ENCODE results near the gene ALG9. TPM values are rescaled to one million over a fixed set of nuclear protein-coding genes. Genes with fewer than 3 reads are reported as not detected.
"Not testable (repeated sequence)": the region's sequence is repeated elsewhere in the genome, so short reads cannot be mapped to it uniquely, and the experiment has no call there.

The ALG9 gene
- total RNA-seq, 1 donor from 2014 or later = 12.4 TPM

GRCh38 chr11:111814106-111814505 lies 57.3 kb downstream of the ALG9 start:
- intact Hi-C loops (cut with DNase I) = no loop called here
- ATAC-seq (ENCODE audit: poor library complexity) = no peak
- no peak for DNase-seq

GRCh38 chr11:111812211-111812610 lies 59.2 kb downstream of the ALG9 start:
- intact Hi-C loops (cut with DNase I) = no loop called here
- ATAC-seq (ENCODE audit: poor library complexity) = no peak
- no peak for DNase-seq

DNA sequence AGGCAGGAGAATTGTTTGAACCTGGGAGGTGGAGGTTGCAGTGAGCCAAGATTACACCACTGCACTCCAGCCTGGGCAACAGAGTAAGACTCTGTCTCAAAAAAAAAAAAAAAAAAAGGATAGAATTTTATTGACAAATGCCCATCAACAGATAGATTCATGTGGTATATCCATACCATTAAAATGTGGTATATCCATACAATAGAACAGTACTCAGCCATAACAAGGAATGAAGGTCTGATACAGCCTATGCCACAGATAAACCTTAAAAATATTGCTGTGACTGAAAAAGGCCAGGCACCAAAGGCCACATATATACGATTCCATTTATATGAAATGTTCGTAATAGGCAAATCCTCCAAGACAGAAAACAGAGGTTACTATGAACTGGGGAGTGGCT lies 59.9 kb downstream of the ALG9 start:
- no peak for ATAC-seq (ENCODE audit: poor library complexity)
- DNase-seq = no peak
- intact Hi-C loops (cut with DNase I) = no loop called here

DNA sequence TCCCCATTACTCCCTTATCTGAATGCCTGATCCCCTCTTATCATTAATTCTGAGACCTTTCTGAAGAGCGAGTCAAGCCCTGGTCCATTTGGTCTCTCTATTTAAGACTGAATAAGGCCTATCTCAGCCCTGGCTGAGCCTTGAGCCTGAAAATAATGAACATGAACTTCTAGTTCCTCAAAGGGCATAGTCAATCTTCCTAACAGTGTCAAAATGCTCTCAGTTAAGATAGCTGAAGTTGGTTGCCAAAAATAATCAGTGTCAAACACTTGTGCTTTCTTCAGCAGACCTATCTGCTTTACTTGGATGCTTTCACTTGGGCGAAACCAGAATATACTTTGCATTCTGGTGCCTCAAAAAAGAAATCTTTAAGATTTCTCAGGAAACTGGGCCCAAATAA lies 62.5 kb downstream of the ALG9 start:
- ATAC-seq (ENCODE audit: poor library complexity) = peak; percentile 83
- intact Hi-C loops (cut with DNase I) = no loop called here
- no peak for DNase-seq

DNA sequence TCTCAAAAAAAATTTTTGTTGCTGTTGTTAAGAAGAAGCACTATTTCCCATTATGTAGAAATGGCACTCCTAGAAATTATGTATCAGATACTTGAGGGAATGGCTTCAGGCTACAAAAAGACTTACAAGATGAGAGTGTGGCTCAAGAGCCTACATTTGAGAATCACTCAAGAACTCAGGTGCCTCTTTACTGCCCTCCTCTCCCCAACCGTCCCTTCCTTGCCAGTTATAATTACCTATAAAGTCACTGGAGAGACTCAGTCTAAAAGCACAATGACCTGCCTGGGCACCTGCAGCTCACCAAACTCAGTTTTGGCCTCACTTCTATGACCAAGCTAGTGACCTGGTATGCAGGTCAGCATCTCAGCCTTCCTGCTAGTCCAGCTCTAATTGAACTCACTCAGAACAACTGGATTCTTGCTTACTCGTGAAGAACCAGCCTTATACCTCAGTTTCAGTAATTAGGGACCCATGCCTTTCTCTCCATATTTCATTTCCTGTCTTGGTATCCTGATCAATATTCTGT lies 63.3 kb downstream of the ALG9 start:
- intact Hi-C loops (cut with DNase I) = no loop called here
- DNase-seq (no peak), ATAC-seq (ENCODE audit: poor library complexity) (no peak)

DNA sequence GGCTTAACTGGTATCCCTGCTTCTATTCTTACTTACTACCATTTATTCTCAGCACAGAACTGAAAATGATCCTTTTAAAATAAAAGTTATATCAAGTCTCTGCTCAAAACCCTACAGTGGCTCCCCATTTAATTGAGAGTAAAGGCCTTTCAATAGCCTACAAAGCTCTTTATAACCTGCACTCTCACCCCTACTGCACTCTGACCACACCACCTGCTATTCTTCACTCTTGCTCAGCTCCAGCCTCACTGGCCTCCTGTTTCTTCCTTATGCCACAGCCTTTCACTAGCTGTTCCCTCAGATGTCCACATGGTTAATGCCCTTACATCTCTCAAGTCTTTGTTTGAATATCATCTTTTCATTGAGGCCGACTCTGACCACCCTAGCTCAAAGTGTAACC lies 64.3 kb downstream of the ALG9 start:
- intact Hi-C loops (cut with DNase I) = no loop called here
- ATAC-seq (ENCODE audit: poor library complexity) (no peak), DNase-seq (no peak)

DNA sequence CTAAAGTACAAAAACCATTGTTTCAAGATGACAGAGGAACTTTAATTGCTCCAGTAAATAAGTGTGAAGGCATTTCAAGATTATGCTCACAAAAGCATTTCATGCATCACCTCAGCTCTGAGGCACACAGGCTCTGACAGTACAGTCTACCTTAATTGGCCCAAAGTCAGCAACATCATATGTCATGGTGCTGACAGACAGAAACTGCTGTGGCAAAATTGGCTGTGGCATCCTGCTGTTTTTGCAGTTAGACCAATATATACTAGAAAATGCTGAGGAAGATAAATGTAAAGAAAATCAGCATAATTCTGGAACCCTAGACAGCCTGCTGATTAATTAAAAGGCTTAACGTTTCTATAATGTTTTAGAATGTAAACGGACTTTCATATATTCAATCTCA lies 70.2 kb downstream of the ALG9 start:
- intact Hi-C loops (cut with DNase I) = no loop called here
- ATAC-seq (ENCODE audit: poor library complexity) (peak; percentile 71), DNase-seq (no peak)

GRCh38 chr11:111798279-111798678 lies 73.1 kb downstream of the ALG9 start:
- intact Hi-C loops (cut with DNase I) = no loop called here
- ATAC-seq (ENCODE audit: poor library complexity) (no peak), DNase-seq (no peak)

DNA sequence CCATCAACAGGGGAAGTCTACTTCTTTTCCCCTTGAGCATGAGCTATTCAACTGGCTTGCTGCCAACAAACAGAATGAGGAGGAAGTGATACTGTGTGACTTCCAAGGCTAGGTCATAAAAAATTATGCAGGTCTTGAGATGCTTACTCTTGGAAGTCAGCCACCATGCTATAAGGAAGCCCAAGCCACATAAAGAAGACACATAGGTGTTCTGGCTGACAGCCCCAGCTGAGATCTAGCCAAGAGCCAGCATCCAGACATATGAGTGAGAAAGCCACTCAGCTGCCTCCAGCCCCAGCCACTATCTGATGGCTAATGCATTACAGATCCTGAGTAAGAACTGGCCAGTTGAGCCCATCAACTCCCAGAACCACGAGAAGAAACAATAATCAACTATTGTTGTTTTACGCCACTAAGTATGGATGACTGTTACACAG lies 74.2 kb downstream of the ALG9 start:
- intact Hi-C loops (cut with DNase I) = no loop called here
- ATAC-seq (ENCODE audit: poor library complexity) (no peak), DNase-seq (no peak)

- intact Hi-C loops (cut with DNase I) = no loop called here
- no peak for DNase-seq
- ATAC-seq (ENCODE audit: poor library complexity) = no peak
Observed at GRCh38 chr11:111796696-111797095, 74.7 kb downstream of the ALG9 start.

DNA sequence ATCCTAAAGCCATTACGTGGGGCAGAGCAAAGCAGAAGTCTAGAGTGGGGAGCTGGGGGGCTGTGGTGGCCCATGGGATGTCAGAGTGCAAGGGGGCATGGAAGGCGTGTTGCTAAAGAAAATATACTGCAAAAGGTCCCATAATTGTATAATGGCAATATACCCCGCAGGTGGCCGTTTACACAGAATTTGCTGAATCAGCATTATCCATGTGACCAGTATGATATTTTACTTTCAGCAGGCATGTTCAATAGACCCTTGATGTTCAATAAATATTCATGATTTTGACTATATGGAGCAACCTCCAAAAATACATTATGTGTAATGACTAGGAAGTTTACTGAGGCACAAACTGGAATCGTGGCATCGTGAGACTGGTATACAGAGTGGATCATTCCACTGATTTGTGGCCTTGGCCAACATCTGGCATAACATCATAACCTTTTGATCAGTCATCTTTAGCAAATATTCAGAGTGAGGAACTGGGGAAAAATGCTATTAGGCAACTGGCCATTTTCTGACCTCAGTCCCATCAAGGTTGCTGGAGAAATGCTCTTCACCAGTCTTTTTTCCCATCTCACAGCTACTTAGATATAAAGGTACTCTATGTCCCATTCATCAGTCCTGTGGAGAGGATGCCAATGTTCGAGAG lies 75.9 kb downstream of the ALG9 start:
- no peak for ATAC-seq (ENCODE audit: poor library complexity)
- intact Hi-C loops (cut with DNase I) = no loop called here

DNA sequence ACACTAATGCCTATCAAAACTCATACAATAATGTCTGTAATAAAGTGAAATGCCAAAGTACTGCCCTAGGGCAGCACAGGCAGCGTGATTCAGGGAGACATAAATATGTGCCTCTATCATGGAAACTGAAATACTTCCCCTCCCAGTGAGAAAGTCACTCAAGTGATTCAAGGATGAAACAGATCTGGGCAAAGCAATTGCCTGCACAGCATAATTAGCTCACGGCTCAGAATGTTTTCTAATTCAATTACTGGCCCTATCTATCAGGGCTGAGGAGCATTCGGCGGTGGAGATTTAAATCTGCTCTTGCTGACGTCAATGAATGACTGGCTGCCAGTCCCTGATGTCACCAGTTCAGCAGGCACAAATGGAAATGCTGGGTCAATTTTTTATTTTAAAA lies 77.5 kb downstream of the ALG9 start:
- peak; percentile 52 for ATAC-seq (ENCODE audit: poor library complexity)
- DNase-seq = no peak
- intact Hi-C loops (cut with DNase I) = no loop called here

More for the DNA sequence above, 75.9 kb downstream of the ALG9 start:
- DNase-seq = no peak

- intact Hi-C loops (cut with DNase I) = no loop called here
- DNase-seq (no peak), ATAC-seq (ENCODE audit: poor library complexity) (no peak)
Observed at GRCh38 chr11:111792955-111793500, 78.4 kb downstream of the ALG9 start.

DNA sequence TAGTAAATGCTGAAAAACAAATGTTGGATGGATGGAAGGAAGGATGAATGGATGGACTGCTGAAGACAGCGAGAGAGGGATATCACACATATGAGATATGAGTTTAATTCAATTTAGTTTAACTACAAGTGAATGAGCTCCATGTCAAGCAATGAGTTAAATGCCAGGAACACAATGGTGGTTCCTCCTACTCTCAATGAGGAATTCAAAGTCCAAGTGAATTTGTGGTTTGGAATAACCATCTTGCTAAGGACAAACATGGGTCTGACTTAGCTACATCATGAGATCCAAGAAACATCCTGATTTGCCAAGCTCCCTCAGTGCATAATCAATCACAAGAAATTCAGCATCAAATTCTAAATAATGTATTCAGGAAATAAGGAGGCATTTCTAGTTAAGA lies 79.1 kb downstream of the ALG9 start:
- intact Hi-C loops (cut with DNase I) = no loop called here
- ATAC-seq (ENCODE audit: poor library complexity) = no peak
- DNase-seq = no peak

DNA sequence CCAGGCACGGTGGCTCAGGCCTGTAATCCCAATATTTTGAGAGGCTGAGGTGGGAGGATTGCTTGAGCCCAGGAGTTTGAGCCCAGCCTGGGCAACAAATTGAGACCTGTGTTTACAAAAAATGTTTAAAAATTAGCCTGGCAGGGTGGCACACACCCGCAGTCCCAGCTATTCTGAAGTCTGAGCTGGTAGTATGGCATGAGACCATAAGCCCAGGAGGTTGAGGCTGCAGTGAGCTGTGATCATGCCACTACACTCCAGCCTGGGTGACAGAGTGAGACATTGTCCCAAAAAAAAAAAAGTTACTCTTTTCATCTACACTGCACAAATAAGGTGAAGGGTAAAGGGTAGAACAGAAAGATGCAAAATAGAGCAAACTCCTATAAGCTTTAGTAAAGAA lies 82.9 kb downstream of the ALG9 start:
- ATAC-seq (ENCODE audit: poor library complexity) (peak; percentile 3), DNase-seq (no peak)
- intact Hi-C loops (cut with DNase I) = loop anchor here (5.0 kb wide), 1 partner anchor 34 kb away; no protein-coding TSS in a partner anchor

- intact Hi-C loops (cut with DNase I) = loop anchor here (5.0 kb wide), 1 partner anchor 34 kb away; no protein-coding TSS in a partner anchor
- peak; percentile 69 for DNase-seq
- peak; percentile 91 for ATAC-seq (ENCODE audit: poor library complexity)
Observed at GRCh38 chr11:111788051-111788450, 83.3 kb downstream of the ALG9 start.

GRCh38 chr11:111785886-111786412 lies 85.4 kb downstream of the ALG9 start:
- ATAC-seq (ENCODE audit: poor library complexity) = peak; percentile 69
- DNase-seq = no peak
- intact Hi-C loops (cut with DNase I) = loop anchor here (5.0 kb wide), 1 partner anchor 36 kb away; no protein-coding TSS in a partner anchor

DNA sequence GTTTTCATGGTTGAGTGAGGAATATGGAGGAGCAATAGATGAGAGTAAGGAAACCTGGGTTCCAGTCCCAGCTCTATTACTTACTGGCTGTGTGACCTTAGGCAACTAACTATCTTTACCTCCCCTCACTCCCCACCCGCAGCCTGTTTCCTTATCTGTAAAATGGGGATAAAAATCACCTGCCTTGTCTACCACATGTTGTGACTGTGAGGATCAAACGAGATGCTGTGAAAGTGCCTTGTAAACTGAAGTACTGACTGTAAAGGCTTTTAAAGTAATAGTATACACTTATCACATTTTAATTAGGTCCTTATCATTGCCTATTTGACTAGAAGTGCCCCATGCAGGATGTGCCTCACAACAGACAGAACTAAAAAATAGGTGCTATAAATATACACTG lies 86.3 kb downstream of the ALG9 start:
- intact Hi-C loops (cut with DNase I) = loop anchor here (5.0 kb wide), 1 partner anchor 37 kb away; no protein-coding TSS in a partner anchor
- DNase-seq (no peak), ATAC-seq (ENCODE audit: poor library complexity) (no peak)

DNA sequence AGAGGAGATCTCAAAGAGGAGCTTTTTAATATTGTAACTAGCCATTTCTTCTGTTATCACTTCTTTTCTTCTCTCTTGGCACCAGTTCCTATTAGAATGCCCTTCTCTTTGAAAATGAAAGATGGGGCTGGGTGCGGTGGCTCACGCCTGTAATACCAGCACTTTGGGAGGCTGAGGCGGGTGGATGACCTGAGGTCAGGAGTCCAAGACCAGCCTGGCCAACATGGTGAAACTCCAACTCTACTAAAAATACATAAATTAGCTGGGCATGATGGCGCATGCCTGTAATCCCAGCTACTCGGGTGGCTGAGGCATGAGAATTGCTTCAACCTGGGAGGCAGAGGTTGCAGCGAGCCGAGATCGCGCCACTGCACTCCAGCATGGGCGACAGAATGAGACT lies 87.1 kb downstream of the ALG9 start:
- not testable (repeated sequence) for ATAC-seq (ENCODE audit: poor library complexity); DNase-seq
- intact Hi-C loops (cut with DNase I) = loop anchor here (5.0 kb wide), 1 partner anchor 53 kb away; no protein-coding TSS in a partner anchor
